Renal cortex interstitium (tissue), 11 donors: ENCODE measurements around the gene ASMTL. TPM values are rescaled to one million over a fixed set of nuclear protein-coding genes. Genes with fewer than 3 reads are reported as not detected.

Source experiments
- DNase-seq, 11 donors: peaks; one replicate each; pipeline ENCODE4 v3.0.0-alpha.2; 2013; ENCODE audit warnings: low read depth in 9 of 11, low spot score in 4 of 11; ENCODE audit errors: extremely low read depth in 1 of 11
- polyA plus RNA-seq, 3 donors: library from polyadenylated mRNA; unstranded; fragments of 120-200 nt; gene quantifications; one replicate each; pipeline ENCODE4 v1.2.1, GENCODE V29; 2013; ENCODE audit not compliant: insufficient read length in 3 of 3

ASMTL gene
- polyA plus RNA-seq, 3 donors: 35.7 to 50.5 (median 37.1) TPM

DNA sequence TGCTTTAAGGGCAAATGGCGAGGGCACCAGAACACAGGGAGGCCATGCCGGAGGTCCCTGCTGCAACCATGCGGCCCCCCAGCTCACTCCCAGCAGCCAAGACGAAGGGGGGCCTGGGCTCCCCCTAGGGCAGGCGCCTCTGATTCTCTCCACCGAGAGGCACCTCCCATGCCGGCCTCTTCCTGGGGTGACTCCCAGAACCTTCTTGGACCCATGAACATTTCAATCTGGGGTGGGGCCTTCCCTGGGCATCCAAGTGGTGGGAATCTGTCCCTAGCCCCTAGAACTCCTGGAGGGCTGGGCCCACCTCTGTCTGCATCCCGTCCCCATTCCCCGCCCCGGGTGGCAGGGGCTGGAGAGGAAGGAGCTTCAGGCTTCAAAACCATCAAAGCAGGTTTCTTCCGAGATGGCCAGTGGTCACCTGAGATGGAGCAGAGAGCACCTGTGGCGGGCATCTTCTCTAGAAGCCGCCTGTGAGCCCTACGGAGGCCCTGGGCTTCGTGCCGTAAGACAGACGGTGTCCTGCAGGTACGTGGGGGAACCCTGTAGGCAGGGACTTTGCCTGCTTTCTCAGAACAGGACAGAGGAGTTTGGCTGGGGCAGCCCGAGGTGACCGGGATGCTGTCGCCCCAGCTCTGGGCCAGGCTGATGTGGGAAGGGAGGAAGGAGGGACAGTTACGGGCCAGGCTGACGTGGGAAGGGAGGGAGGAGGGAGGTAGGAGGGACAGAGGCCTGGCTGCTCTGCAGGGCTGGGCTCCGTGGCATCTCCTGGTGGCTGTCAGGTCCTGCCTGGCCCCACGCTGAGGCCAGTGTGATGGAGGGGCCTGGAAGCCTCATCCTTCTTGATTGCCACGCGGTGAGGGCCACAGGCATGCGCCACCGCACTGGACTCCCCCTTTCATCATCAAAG is 54.0 kb downstream of the ASMTL start:
- DNase-seq: no peak

- DNase-seq: no peak
These were observed 55.1 kb downstream of the ASMTL start for GRCh38 chrX:1397441-1398270.

DNA sequence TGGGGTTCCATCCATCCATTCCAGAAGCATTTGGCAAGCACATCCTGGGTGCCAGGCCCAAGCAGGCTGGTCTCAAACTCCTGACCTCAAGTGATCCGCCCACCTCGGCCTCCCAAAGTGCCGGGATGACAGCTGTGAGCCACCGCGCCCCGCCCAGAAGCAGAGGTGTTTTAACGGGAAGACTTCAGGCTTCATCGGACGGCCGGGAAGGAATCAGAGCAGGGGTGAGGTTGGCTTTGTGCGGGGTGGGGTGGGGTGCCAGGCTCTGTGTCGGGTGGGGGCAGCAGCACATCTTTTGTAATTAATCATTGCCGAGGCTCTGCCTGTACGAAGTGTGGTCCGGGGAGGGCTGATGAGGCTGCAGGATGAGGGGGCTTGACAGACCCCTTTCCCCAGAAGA is 55.7 kb downstream of the ASMTL start:
- DNase-seq: no peak

DNA sequence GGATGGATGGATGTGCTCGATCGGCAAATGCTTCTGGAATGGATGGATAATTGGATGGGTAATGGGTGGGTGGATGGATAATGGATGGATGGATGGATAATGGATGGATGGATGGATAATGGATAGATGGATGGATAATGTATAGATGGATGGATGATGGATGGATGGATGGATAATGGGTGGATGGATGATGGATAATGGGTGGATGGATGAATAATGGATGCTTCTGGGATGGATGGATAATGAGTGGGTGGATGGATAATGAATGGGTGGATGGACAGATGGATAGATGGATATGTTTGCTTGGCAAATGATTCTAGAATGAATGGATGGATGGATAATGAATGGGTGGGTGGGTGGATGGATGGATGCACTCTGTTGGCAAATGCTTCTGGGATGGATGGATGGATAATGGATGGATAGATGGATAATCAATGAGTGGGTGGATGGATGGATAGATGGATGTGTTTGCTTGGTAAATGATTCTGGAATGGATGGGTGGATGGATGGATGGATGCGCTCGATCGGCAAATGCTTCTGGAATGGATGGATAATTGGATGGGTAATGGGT is 57.0 kb downstream of the ASMTL start:
- no peak for DNase-seq

DNA sequence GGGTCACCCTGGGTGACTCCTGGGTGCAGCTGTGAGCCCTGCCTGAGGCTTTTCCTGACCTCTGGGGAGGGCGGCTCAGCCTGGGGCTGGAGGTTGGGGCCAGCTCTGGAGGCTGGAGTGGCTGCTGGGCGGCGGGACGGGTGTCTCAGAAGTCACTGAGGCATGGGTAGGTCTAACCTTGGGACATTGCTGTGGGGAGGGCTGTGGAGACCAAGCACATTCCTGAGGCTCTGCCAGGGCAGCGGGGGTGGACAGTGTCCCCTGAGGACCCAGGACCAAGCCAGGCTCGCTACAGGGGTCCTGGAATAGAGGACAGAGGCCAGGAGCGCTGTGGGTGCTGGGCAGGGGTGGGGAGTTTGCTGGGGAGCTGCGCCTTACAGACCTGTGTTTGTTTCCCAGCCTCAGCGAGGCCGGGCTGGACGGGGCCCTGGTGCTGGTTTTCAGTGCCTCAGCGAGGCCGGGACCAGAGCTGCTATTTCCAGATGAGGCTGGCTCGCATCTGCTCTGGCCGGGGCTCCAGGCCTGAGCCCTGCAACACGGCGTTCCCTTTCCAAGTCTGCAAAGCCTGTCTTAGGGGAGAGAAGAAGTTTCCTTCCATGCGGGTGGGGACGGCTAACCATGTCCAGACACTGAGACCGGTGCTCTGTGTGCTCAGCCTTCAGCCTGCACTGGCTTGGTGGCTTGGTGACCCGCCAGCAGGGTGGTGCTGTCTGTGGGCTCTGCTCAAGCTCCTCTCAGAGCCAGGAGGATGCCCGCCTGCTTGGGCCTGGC is 57.8 kb downstream of the ASMTL start:
- DNase-seq: no peak

DNA sequence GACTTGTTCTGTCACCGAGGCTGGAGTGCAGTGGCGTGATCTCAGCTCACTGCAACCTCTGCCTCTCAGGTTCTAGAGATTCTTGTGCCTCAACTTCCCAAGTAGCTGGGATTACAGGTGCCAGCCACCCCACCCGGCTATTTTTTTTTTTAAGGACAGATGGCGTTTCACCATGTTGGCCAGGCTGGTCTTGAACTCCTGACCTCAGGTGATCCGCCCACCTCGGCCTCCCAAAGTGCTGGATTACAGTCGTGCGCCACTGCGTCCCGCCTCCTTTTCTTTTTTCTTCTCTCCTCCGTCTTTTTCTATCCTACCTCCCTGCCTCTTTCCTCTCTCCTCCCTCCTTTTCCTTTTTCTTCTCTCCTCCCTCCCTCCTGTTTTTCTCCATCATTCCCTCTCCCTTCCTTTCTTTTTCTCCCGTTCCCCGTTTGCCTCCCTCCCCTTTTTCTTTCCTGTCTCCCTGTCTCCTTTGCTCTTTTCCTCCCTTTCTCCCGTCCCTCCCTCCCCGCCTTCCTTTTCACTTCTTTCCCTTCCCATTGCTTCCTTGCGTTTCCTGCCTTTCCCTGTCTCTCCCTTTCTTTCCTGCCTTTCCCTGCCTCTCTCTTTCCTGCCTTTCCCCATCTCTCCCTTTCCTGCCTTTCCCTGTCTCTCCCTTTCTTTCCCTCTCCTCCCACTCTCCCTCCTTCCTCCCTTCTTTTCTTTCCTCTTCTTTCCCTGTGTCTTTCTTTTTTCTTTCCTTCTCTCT is 58.7 kb downstream of the ASMTL start:
- no peak for DNase-seq

GRCh38 chrX:1392376-1393068 is 60.2 kb downstream of the ASMTL start:
- peak in 10 of 11 donors; percentile 44 to 73 (median 60) for DNase-seq

GRCh38 chrX:1391707-1392375 is 60.9 kb downstream of the ASMTL start, which contains the start of gene SLC25A6:
Gene SLC25A6, minus strand, starts transcription at chrX:1392113. Its CDS starts 104 bp downstream, at chrX:1392009.
- DNase-seq: peak; percentile 85 to 97 (median 96)

DNA sequence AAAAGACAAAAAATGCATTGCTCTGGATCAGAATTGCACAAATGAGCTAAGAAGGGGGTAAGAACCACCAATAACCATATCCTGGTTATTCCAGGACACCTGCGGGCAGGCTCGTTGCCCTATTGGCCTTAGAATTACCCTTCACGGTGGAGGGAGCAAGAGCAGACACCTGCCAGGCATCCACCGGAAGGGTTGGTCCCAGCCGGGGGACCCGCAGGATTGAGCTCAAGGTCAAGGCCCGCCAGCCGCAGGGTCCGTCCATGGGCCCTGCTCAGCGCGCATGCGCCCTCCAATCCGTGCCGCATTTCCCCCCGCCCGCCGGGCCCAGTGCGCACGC is 61.4 kb downstream of the ASMTL start:
- peak in 3 of 11 donors; percentile 65 to 87 (median 77) for DNase-seq

- DNase-seq: no peak
These were observed 61.9 kb downstream of the ASMTL start for GRCh38 chrX:1390621-1391369.

GRCh38 chrX:1389993-1390285 is 62.8 kb downstream of the ASMTL start:
- no peak for DNase-seq

GRCh38 chrX:1389181-1389992 is 63.3 kb downstream of the ASMTL start:
- DNase-seq: no peak

GRCh38 chrX:1388651-1389050 is 64.1 kb downstream of the ASMTL start:
- DNase-seq: no peak

DNA sequence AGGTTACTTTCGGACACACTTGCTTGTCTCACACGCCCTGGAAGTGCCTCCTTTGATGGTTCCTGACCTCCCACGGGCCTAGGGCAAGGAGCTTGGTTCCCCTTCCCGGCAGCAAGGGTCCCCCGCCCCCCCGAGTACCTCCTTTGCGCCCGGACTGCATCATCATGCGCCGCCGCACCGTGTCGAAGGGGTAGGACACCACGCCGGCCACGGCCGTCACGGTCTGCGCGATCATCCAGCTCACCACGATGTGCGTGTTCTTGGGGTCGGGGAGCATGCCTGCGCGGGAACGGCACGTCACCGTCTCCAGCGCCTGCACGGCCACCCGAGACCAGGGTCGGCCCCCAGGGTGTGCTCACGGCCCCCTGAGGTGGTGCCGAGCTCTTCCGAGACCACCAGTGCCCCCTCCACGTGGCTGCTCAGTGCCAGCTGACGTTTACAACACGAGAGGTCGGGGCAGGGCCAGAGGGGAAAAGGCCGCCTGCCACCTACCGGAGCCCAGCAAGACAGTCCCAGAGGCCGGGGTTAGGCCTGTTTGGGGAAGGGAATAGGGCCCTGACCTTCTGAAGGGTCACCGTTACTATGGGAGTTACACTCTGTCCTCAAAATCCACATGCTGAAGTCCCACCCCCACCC is 65.5 kb downstream of the ASMTL start:
- DNase-seq: no peak

DNA sequence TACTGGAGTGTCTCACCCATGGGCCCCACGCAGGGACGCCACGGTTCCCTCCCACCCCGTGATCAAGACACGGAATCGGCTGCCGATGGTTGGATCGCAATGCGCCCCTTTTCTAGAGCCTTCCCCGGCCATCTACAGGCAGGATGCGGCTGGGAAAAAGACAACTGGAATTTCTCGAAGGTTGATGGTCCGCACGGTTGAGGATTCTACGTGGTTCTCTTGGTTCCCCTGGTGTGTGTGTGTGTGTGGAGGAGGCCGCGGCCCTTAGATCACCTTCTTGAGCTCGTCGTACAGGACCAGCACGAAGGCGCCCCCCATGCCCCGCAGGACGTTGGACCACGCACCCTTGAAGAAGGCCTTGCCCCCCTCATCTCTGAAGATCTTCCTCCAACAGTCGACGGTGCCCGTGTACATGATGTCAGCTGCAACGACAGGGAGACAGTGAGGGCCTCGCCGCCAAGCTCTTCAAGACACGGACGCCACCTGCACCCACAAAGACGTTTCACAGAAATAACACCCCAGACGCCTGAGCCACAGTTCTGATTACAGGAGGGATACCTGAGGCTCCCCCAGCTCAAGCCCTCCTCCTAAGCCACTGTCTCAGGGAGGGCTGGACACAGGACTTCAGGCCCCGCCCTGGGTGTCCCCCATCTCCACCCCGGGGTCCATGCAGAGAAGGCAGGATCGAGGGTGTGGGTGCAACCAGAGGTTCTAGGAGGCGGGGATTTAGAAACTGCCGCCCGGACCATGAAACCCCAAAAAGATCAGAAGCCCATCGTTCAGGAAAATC is 66.2 kb downstream of the ASMTL start:
- no peak for DNase-seq
